Measurements from ENCODE around the gene FLT3.

The FLT3 gene

GRCh38 chr13:28138756-28139470 lies 38.5 kb upstream of the FLT3 start:
- H3K27me3 ChIP-seq (ENCODE audit: control insufficient read depth, insufficient read depth, low read length): no peaks in the 10 kb centered on the region
- no peaks in the 10 kb centered on the region for H3K79me2 ChIP-seq
- H3K4me1 ChIP-seq: no peaks in the 10 kb centered on the region
- peak overlapping the region; percentile 64 for H3K4me2 ChIP-seq (ENCODE audit: low read length)
- no peaks in the 10 kb centered on the region for H3K9me3 ChIP-seq (ENCODE audit: control insufficient read depth, low read length)
- no peak for TF ChIP-seq CTCF (IDR thresholded peaks at IDR 0.05)
- peak overlapping the region; percentile 91 for H3K27ac ChIP-seq
- H3K4me3 ChIP-seq (ENCODE audit: low read depth, low read length): peak overlapping the region; percentile 72
- no peaks in the 10 kb centered on the region for H3K36me3 ChIP-seq (ENCODE audit: control insufficient read depth, insufficient read depth, low read length)
- H2AFZ ChIP-seq: peak overlapping the region; percentile 91
- peak overlapping the region; percentile 22 for H3K9ac ChIP-seq

GRCh38 chr13:28138012-28138755 lies 37.8 kb upstream of the FLT3 start, which contains the start of gene PAN3:
TSS of gene PAN3 (plus strand) at chr13:28138545. CDS start at chr13:28138658, 113 bp downstream.
- H3K9ac ChIP-seq: peak within 1 kb of the TSS; percentile 22
- H3K27ac ChIP-seq: peak within 1 kb of the TSS; percentile 91
- H2AFZ ChIP-seq: peak within 1 kb of the TSS; percentile 91
- H3K79me2 ChIP-seq: no peaks in the 10 kb centered on the region
- no peaks in the 10 kb centered on the region for H3K9me3 ChIP-seq (ENCODE audit: control insufficient read depth, low read length)
- no peak for TF ChIP-seq CTCF (IDR thresholded peaks at IDR 0.05)
- no peaks in the 10 kb centered on the region for H3K27me3 ChIP-seq (ENCODE audit: control insufficient read depth, insufficient read depth, low read length)
- peak within 1 kb of the TSS; percentile 72 for H3K4me3 ChIP-seq (ENCODE audit: low read depth, low read length)
- H3K36me3 ChIP-seq (ENCODE audit: control insufficient read depth, insufficient read depth, low read length): no peaks in the 10 kb centered on the region
- peak within 1 kb of the TSS; percentile 64 for H3K4me2 ChIP-seq (ENCODE audit: low read length)
- no peaks in the 10 kb centered on the region for H3K4me1 ChIP-seq

DNA sequence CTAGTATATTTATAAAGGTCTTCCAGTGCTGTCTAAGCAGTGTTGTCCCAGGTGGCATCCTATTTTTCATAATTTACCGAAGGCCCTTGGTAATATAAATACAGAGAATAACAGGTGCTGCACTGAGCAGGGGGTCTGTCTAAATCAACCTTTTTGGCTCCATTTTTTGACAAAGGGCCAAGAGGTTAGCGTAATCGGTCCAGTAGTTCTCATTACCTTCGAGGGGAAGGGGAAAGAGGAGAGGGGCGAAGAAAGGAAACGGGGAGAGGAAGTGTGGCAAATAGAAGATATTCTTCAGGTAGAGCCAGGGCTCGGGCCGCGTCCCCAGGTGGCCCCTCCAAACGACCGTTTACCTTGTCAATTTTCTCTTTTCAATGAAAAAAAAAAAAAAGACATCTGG lies 37.2 kb upstream of the FLT3 start:
- H3K9ac ChIP-seq: peak overlapping the region; percentile 14
- H3K27me3 ChIP-seq (ENCODE audit: control insufficient read depth, insufficient read depth, low read length): no peaks in the 10 kb centered on the region
- peak overlapping the region; percentile 91 for H2AFZ ChIP-seq
- H3K79me2 ChIP-seq: no peaks in the 10 kb centered on the region
- H3K9me3 ChIP-seq (ENCODE audit: control insufficient read depth, low read length): no peaks in the 10 kb centered on the region
- H3K27ac ChIP-seq: peak overlapping the region; percentile 91
- no peaks in the 10 kb centered on the region for H3K4me1 ChIP-seq
- no peak for TF ChIP-seq CTCF (IDR thresholded peaks at IDR 0.05)
- peak overlapping the region; percentile 64 for H3K4me2 ChIP-seq (ENCODE audit: low read length)
- H3K36me3 ChIP-seq (ENCODE audit: control insufficient read depth, insufficient read depth, low read length): no peaks in the 10 kb centered on the region
- peak overlapping the region; percentile 72 for H3K4me3 ChIP-seq (ENCODE audit: low read depth, low read length)

DNA sequence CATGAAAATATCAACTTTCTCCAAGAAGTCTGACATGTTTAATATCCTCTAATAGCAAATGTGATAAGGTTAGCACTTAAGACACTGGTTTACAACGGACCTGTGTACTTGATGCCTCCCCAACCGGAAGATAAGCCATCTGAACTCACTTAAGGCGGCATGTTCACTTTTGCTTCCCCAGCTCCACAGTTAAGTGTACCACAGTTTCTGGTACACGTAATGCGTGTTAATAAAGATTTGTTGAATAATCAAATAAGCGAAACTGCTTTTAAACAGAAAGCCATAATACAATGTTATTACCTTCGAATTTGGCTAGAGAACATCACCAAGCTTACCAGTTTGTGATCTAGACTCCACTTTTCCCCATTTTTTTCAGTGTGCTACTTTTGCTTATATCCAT lies 36.5 kb upstream of the FLT3 start:
- Histone ChIP-seq H3K4me2 (ENCODE audit: low read length) (peak overlapping the region; percentile 64), H3K27me3 (ENCODE audit: control insufficient read depth, insufficient read depth, low read length) (no peaks in the 10 kb centered on the region), H3K36me3 (ENCODE audit: control insufficient read depth, insufficient read depth, low read length) (no peaks in the 10 kb centered on the region), H2AFZ (peak overlapping the region; percentile 91), H3K4me3 (ENCODE audit: low read depth, low read length) (peak overlapping the region; percentile 72), H3K4me1 (no peaks in the 10 kb centered on the region), H3K9me3 (ENCODE audit: control insufficient read depth, low read length) (no peaks in the 10 kb centered on the region), H3K9ac (no peak overlapping the region), H3K27ac (no peak overlapping the region), H3K79me2 (no peaks in the 10 kb centered on the region)
- TF ChIP-seq CTCF (IDR thresholded peaks at IDR 0.05): no peak
